Activated CD8-positive, alpha-beta memory T cell treated with anti-CD3 and anti-CD28 coated beads for 36 hours (primary cell): ENCODE measurements around the gene CCNK. TPM values are rescaled to one million over a fixed set of nuclear protein-coding genes. Genes with fewer than 3 reads are reported as not detected.

Experiments
- CTCF ChIA-PET: fragments of 350-600 bp; sonication (Branson Sonifier 250); formaldehyde crosslinking; loops from one replicate; lab custom pipeline; 2021; ENCODE audit warnings: antibody characterized with exemption; lab: Charles Lee
- POLR2A ChIA-PET: fragments of 350-600 bp; sonication (Branson Sonifier 250); formaldehyde crosslinking; loops from one replicate; lab custom pipeline; 2021; ENCODE audit warnings: antibody characterized with exemption; lab: Charles Lee
- total RNA-seq, 2 experiments: library from RNA; stranded (reverse); gene quantifications; one replicate each; pipeline ENCODE4 v1.2.3, GENCODE V29; 2021

Gene CCNK
- total RNA-seq, 2 experiments from 2014 or later, result 109 to 111 TPM

- CTCF ChIA-PET, result no interaction called here
Observed at GRCh38 chr14:99541211-99541610, 60.0 kb downstream of the CCNK start.

GRCh38 chr14:99541677-99542470, 60.7 kb downstream of the CCNK start:
- ChIA-PET CTCF (no interaction called here), POLR2A (no interaction called here)

More at GRCh38 chr14:99541211-99541610, 60.0 kb downstream of the CCNK start:
- POLR2A ChIA-PET, result no interaction called here

DNA sequence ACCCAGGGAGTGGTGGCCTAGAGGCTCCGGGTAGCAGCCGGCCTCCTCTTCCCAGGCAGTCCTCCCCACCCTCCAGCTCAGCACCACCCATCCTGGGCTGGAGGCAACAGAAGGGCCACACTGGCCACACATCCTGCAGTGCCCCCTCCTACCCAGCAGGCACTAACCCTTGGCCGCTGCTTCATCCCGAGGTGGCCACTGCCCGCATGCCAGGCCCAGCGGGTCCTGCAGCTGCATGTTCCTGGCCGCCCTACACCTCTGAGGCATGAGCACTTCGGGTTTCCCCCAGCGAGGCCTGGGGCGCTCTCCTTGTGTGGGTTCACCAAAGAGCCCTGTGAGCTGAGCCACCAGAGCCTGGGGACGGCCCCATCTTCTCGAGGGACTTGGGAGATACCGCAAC, 61.4 kb downstream of the CCNK start:
- ChIA-PET POLR2A (no interaction called here), CTCF (no interaction called here)

GRCh38 chr14:99543370-99543769, 62.2 kb downstream of the CCNK start:
- ChIA-PET POLR2A (no interaction called here), CTCF (no interaction called here)

GRCh38 chr14:99543985-99544384, 62.8 kb downstream of the CCNK start:
- CTCF ChIA-PET, result no interaction called here
- POLR2A ChIA-PET, result no interaction called here

GRCh38 chr14:99544991-99545390, 63.8 kb downstream of the CCNK start:
- ChIA-PET CTCF (interaction anchor here (0.5 kb wide), 1 partner anchor 49 kb away, joined by 3 read pairs; no protein-coding TSS in a partner anchor), POLR2A (no interaction called here)

- ChIA-PET POLR2A (no interaction called here), CTCF (interaction anchor here (0.5 kb wide), 1 partner anchor 49 kb away, joined by 3 read pairs; no protein-coding TSS in a partner anchor)
Observed at GRCh38 chr14:99545586-99545985, 64.4 kb downstream of the CCNK start.

GRCh38 chr14:99546234-99546879, 65.1 kb downstream of the CCNK start:
- ChIA-PET POLR2A (no interaction called here), CTCF (interaction anchor here (1.2 kb wide), 1 partner anchor 64 kb away, joined by 3 read pairs; no protein-coding TSS in a partner anchor)

GRCh38 chr14:99548255-99548654, 67.0 kb downstream of the CCNK start:
- POLR2A ChIA-PET, result no interaction called here
- CTCF ChIA-PET, result no interaction called here

DNA sequence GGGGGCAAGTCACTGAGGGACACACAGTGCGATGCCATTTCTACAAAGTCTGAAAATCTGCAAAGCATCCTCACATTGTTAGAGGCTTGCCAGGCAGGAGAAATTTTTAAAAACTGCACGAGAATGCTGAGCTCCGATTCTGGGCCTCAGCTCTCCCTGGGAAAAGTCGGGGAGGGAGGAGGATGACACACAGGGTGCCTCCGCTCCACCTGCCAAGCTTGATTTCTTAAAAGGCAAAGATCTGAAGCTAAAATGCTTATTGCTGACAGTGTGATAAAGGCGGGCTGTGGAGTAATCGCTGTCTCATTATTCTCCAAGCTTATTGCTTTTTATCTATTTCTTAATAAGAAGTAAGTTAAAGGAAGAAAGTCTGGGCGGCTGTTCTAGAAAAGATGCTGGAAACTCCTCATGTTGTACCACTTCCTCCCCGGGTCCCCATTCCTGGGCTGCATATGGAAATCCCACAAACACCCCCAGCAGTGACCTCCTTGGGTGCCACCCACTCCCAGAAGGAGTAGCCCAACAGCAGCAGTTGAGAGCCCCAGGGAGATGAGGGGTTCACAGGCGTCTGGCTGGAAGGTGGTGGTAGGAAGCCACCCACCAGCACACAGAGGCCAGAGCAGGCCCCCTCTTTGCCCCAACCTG, 67.8 kb downstream of the CCNK start:
- POLR2A ChIA-PET, result no interaction called here
- CTCF ChIA-PET, result interaction anchor here (0.6 kb wide), 1 partner anchor 30 kb away, joined by 3 read pairs; no protein-coding TSS in a partner anchor

- POLR2A ChIA-PET, result no interaction called here
Observed at GRCh38 chr14:99549684-99550083, 68.5 kb downstream of the CCNK start.

DNA sequence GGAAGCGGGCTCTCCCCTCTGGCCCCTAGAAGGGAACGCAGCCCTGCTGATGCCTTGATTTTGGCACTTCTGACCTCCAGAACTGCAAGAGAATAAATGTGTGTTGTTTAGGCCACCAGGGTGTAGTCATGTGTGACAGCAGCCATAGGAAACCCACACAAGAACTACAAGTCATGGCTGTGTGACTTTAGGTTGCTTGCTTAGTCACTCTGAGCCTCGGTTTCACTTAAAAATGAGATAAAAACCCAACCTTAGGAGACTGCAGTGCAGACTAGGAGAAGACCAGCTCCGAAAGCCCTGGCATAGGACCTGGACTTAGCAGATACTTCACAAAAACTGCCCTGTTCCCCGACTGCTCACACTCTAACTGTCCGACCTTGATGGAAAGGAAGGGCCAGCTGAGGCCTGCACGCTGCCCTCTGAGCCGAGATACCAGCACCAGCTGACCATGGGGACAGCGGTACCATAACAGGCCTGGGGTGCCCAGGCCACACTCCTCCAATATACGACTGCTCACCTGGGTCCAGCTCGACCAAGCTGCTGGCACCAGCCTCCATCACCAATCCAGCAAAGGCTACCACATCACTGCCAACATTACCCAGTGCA, 69.3 kb downstream of the CCNK start:
- ChIA-PET POLR2A (no interaction called here), CTCF (interaction anchor here (0.6 kb wide), 1 partner anchor 332 kb away, joined by 4 read pairs; no protein-coding TSS in a partner anchor)

More at GRCh38 chr14:99549684-99550083, 68.5 kb downstream of the CCNK start:
- CTCF ChIA-PET, result interaction anchor here (0.6 kb wide), 1 partner anchor 31 kb away, joined by 3 read pairs; no protein-coding TSS in a partner anchor

DNA sequence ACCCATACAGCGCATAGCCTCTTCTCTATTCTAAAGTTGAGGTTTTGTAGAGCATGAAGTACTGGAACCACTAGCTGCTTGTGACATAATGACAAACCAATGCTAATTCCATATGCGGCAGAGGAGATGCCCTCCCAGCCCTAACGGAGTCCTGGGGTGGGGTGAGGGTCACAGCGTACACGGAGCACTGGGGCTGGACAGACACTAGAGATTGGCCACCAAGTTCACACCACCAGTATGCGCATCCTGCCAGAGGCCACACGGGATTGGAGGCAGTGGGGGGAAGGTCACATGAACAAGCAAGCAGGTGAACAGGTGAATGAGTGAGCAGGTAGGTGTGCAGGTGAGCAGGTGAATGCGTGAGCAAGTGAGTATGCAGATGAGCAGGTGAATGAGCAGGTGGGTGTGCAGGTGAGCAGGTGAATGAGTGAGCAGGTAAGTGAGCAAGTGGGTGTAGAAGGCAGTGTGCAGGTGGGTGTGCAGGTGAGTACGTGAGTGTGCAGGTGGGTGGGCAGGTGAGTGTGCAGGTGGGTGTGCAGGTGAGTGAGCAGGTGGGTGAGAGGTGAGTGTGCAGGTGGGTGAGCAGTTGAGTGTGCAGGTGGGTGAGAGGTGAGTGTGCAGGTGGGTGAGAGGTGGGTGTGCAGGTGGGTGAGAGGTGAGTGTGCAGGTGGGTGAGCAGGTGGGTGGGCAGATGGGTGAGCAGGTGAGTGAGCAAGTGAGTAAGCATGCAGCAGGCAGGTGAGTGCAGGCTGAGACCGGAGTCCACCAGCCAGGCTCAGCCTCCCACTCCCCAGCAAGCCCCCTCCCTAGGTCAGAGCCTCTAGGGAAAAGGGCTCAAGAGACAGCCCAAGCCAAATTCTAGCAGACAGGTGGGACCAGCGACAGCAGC, 70.1 kb downstream of the CCNK start:
- POLR2A ChIA-PET, result no interaction called here
- CTCF ChIA-PET, result interaction anchor here (0.6 kb wide), 1 partner anchor 333 kb away, joined by 4 read pairs; no protein-coding TSS in a partner anchor

- ChIA-PET POLR2A (no interaction called here), CTCF (no interaction called here)
Observed at GRCh38 chr14:99552021-99552553, 70.9 kb downstream of the CCNK start.

- CTCF ChIA-PET, result no interaction called here
- POLR2A ChIA-PET, result no interaction called here
Observed at GRCh38 chr14:99552572-99553216, 71.5 kb downstream of the CCNK start.

GRCh38 chr14:99554184-99554583, 73.0 kb downstream of the CCNK start:
- ChIA-PET POLR2A (no interaction called here), CTCF (no interaction called here)

GRCh38 chr14:99554757-99555531, 73.7 kb downstream of the CCNK start:
- CTCF ChIA-PET, result interaction anchor here (0.9 to 1.0 kb wide), 2 partner anchors 27 to 285 kb away, joined by 3 read pairs; no protein-coding TSS in a partner anchor
- POLR2A ChIA-PET, result no interaction called here
